DMS153 treated with DMSO at 0.1 percent for 48 hours (cell line): ENCODE results near the gene TCF7L2.

Experiments
- DNase-seq: peaks from one replicate; lab custom pipeline; 2025; ENCODE audit not compliant: unreplicated experiment; lab: John Stamatoyannopoulos, UW

Gene TCF7L2

DNA sequence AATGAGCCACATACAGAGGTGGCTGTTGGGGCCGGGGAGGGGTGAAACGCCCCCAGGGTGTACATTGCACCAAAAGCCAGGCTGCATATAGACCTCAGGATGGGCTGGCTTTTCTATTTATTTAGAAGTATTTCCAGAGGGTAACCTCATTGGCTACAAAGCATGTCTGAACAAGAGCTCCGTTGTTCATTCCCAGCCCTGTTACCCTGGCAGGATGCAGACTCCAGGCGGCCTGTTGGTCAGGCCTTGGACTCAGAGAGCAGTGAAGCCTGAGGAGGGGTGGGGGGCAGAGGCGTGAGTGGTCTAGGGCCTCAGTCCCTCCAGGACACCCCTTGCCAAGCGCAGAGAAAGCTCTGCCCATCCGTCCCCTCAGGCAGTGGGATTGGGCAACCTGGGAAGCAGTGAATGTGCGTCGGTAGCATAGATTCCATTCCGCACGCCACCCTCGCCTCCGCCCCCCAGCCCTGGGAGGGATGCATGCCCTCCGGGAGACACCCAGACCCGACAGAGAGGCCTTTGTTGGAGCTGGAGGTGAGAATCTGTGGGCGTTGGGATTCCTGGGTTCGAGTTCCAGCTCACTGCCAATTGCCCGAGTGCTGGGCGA lies 41.9 kb downstream of the TCF7L2 start:
- DNase-seq = no peak

DNA sequence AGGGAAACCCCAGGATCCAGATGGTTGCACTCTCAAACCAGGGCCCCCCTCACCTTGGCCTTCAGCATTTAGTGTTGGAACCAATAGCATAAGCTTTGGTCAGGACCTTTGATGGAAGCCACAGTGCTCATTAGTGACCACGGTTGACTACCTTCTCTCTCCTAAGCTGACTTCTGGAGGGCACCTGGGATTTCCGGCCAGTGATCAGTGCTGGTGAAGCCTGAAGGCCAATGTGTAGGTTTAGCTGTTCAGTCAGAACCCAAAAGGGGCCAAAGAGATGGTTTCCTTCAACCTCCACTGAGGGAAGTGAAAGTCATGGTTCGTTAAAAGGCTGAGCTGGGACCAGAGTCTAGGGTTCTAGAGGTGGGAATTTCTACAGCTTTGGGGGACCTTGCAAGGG lies 46.4 kb downstream of the TCF7L2 start:
- no peak for DNase-seq

DNA sequence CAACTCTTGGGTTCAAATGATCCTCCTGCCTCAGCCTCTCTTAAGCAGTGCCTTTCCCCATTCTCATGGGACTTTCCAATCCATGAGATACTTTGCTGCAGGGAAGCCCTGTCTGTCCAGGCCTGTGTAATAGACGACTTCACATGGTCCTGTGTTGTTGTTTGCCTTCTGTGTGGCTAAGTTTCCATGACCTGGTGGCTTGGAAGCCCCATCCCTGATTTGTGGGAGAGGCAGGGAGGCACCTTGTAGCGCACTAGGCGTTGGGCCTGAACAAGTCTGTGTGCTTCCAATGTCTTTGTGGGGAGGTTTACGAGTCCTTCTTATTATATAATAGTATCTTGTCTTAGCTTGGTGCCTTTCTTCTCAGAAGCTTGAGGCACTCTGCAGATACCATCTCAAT lies 49.1 kb downstream of the TCF7L2 start:
- no peak for DNase-seq

DNA sequence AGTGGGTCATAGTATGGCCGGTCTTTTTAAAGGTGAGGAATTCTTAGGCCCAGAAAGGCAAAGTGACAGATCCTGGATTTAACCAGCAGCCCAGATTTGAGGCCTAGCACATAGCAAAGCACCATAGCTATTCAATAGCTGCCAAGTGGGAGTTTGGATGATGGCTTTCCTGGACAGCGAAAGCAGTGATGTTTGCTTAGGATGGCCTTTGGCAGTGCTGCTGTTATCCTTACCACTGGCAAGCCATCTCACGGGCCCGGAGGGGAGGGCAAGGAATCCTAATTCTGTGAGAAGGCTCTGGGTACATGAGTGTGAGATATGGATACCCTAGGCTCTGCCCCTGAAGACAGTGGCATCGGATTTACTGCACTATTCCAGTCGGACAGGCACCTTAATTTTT lies 50.4 kb downstream of the TCF7L2 start:
- DNase-seq = no peak

DNA sequence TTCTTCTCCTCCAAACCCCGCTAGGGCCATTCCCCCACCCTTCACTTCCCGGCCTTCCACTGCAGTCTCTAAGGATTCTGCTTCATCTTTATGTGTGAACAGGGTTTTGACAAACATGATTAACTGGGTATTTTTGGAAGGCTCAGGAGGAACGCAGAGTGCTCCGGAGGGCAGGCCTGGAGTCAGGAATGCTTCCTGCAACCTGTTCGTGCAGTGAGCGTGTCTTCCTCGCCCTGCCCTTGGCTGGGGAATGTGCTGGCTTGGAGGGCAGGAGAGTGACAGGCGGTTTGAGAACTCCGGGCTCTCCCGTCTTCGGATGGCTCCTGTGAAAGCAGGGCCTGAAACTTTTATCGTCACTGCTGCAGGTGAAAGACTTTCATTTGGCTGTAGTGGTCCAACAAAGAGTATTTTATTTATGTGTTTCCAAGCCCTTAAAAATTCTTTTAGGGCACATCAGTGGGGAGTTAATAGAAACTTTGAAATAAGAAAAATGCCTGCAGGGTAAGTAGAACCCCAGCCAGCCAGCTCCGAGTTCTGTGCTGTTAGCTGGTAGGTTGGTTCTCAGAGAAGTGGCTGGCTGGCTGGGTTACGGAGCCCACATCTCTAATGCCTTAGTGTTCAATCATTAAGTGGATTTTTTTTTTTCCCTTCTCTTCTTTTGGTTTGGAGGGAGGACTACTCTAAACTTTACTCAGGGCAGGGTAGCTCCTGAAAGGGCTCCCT lies 51.0 kb downstream of the TCF7L2 start:
- DNase-seq = no peak

DNA sequence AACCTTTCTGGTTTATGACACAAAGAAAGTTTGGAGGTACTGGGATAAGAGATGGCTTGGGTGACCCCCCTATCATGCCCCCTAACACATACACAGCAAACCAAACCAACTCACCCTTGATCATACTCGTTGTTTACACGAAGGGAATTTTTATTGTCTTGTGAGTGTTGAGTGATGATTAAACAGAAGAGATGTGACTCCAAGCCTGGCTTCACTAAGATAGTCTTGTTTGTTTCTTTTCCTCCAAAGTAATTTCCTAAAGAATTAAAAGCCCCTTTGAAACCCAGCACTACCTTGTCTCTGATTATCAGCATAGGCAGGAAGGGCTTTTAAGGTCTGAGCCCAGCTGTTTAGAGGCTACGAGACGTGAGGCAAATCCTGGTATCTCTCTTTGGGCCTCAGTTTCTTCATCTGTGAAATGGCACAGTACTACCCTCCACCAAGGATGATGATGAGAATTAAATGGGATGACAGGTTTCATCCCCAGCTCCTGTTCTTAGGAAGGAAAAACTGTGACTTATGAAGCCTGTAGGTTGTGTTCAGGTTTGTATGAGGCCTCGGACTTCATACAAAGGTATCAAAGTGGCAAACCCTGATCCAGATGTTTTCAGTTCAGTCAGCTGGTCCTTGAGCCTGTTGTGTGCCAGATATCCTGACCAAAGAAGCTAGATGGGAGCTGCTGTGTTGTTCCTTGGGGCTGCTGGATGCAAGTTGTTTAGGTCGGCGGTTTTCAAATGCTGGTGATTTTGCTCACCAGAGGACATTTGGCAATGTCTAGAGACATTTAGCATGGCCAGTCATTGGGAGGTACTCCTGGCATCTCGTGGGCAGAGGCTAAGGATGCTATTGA lies 51.8 kb downstream of the TCF7L2 start:
- no peak for DNase-seq

DNA sequence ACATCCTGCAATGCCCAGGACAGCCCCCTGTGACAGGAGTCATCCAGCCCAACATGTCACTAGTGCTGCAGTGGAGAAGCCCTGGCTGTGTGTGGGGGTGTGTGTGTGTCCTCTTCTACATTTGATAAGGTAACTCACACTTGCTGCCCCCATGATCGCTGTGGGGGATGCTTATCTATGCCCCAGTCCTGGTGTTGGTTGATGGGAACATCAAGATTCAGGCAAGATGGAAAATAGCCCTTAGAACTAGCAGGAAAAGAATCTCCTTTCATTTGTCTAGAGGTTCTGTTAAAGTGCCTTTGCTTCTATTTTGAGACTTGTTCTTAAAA lies 52.4 kb downstream of the TCF7L2 start:
- DNase-seq = no peak

DNA sequence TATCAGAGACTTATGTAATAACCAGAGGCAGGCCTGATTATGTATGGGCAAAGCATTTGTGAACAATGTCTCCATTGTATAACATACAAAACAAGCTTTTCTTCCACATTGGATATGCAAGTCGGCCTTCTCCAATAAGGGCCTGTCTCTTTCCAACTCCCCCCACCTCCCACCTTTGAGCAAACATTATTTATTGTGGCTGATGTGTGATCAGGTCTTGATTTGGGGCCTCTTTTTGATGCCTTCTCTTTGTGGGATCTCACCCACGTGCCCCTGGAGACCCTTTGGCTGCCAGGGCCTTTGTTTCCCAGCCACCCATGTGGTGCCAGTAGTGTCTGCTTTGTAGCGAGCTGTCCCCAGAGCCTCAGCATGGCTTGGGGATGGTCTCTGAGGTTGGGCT lies 53.0 kb downstream of the TCF7L2 start:
- no peak for DNase-seq

DNA sequence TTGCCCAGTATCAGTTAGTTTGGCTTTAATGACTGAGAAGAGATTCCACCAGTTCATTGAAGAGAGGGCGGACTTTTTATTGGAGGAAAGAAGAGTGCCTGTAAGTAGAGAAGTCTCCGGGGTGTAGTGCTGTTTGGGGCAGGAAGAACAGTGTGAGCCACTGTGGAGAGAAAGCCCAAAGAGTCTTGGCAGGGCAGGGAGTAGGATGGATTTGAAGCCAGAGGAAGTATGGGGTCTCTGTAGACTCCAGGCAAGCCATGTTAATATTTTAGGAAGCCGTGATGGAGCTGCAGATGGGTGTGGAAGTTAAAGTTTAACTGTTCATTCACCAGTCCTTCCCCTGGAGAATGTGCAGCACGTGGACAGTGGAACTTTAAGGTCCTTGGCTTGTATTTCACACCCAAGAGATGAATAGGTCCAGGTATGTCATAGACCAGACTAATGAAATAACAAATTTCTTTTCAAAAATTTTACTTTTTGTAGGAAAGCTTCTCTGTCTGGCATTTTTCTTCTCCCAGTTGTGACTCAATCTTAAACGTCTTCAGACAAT lies 54.1 kb downstream of the TCF7L2 start:
- no peak for DNase-seq

DNA sequence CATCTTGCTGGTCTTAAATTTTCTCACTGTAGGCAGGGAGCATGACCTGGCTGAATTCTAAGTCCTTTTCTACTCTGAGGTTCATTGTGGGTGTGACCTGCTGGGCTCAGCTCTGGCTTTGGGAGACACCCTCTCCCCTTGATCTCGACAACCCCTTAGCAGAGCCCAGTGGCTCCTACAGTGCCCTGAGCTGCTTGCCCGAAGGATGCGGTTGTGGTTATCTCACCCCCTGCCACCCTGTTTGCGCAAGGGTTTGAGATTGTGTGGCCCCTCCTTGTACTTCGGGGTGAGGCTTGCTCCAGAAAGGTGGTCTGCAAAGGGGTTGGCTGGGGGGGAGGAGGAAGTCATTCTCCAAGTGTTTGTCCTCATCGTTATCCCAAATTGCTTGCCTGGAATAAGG lies 55.3 kb downstream of the TCF7L2 start:
- no peak for DNase-seq

DNA sequence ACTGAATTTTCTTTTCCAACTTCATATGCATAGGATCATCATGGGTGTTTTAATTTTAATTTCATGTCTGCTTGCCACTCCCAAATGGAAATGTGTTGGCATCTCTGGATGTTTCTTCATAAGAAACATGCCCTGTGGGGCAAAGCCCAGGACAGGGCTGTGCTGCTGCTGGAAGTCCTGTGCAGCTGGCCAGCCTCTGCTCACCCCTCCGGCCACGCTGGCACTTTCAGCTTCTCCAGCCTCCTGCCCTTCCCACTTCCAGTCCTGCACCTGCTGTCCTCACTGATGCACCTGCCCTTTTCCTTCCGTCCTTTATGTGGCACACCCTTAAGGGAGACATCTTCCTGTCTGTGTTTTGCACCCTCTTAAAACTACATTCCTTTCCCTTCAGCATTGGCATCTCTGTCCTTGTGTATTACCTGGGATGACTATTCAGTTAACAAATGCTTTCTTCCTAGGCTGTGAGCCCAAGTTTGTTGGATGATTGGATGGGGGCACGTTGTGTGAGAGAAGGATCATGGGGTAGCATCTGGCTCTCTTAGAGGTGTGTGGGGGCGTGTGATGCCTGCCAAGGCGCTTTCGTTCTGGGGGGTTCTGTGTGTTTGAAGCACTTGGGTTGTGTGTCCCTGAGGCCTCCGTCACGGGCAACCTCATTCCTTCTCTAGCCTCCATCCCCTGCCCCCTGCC lies 56.8 kb downstream of the TCF7L2 start:
- no peak for DNase-seq

DNA sequence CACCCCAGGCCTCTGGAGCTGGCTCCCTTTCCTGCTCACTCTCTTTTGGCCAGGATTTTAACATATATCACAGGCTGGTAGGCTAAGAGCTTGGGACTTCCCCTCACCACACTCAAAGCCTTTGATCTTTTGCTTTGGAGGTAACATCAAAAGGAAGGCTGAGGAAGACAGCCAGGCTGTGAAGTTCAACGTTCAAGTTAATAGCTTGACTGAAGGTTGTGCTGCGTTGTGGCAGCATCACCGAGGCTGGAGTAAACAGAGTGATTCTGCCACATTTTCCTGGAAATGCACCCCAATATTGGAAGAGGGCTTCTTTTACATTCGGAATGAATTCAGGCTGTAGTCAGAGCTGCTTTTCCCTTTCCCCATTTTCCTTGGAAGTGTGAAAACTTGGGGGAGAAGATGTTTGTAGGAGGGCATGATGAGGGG lies 57.3 kb downstream of the TCF7L2 start:
- no peak for DNase-seq

DNA sequence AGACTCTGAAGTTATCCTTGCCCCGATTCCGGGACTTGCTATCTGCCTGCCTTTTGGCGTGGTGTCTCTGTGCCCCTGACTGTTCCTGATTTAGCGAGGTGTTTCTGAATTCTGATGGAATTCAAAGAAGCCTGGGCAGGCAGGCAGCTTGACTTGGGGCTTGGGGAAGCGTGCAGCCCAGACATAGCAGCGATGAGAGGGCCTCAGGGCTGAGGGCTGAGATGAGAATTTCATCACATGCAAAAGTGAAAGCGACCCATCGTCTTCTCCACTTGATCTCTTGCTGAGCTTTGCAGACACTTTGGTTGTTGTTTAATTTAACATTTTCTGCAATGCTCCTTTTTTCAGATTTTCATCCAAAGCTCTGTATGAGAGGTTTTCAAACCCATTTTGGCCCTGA lies 57.8 kb downstream of the TCF7L2 start:
- no peak for DNase-seq

DNA sequence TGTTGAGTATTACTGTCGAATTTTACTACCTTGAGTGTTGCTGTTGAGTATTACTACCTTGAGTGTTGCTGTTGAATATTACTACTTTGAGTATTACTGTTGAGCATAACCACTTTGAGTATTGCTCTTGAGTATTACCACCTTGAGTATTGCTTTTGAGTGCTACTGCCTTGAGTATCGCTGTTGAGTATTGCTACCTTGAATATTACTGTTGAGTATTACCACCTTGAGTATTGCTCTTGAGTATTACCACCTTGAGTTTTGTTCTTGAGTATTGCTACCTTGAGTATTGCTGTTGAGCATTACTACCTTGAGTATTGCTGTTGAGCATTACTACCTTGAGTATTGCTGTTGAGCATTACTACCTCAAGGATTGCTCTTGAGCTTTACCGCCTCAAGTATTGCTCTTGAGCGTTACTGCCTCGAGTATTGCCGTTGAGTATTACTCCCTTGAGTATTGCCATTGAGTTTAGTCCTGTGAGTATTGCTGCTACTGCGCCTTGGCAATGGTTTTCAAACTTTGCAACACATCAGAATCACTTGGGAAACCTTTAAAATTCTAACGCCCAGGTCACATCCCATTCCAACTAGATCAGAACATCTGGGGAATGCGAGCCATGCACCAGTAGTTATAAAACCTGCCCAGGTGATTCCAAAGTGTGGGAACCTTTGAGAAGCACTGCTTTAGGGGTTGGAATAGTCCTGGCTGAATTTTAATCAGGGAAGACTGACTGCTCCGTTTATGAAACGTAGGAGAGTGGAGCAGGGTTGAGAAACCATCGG lies 61.7 kb downstream of the TCF7L2 start:
- no peak for DNase-seq

DNA sequence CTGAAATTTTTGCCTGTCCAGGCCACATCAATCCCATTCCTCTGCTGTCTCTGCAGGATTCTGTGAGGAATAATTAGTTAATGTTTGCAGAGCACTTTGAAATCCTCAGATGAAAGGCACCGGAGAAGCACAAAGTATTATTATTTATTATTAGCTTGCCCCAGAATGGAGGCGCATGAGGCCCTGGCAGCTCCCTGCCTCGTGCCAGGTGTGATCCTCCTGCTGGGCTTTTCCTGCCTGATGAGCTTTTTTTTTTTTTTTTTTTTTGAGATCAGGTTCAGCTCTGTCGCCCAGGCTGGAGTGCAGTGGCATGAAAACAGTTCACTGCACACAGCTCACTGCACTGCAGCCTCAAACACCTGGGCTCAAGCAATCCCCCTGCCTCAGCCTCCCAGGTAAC lies 65.2 kb downstream of the TCF7L2 start:
- no peak for DNase-seq

DNA sequence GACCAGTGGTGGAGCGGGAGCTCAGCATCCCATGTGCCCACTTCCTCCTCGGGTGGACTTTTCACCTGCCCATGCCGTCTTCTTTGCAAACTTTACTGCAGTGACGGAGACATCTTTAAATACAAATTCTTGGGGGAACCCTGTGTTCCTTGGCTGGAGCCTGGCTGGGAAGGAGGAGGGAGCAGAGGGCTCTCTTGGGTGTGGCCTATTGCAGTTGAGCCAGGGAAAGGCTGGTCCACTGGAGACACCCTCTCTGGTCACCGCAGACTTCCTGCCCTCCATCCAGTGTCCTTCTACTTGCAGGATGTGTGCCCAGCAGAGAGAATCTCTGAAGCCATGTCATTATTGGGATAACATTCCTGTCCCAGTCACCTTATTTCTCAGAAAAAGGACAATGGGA lies 67.3 kb downstream of the TCF7L2 start:
- DNase-seq = no peak

DNA sequence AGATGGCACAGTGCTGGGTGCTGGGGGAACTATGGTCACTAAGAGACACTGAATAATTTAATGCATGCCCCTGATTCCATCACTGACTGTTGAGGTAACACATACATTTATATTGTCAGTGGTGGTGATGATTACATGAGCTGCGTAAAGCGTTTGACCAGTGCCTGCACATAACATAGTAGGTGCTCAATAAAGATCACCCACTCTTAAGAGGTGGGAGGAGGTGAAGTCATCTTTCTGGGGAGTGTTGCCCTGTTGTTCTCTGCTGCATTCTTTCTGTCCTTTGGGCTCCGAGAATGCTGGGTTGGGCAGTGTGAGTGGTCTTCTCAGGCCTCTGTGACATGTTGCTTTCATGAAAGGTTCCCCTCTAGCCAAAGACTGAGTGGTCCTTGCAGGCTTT lies 68.0 kb downstream of the TCF7L2 start:
- no peak for DNase-seq

DNA sequence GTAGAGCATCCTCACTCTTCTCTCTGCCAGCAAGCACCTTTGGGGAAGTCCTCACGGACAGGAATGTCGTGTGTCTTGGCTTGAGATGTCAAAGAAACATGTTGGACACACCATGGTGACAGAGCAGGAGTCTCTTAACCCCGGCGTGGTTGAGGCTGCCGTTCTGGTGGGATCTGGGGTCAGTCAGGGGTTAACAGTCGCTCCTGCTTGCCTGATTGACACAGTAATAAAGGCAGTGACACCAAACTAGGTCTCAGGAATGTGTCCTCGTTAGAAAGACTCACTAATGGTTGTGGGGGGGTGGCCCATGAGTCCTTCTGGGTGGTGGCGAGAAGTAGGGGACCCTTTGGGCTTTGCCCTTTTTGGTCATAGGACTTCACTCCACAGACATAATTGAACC lies 69.0 kb downstream of the TCF7L2 start:
- no peak for DNase-seq

DNA sequence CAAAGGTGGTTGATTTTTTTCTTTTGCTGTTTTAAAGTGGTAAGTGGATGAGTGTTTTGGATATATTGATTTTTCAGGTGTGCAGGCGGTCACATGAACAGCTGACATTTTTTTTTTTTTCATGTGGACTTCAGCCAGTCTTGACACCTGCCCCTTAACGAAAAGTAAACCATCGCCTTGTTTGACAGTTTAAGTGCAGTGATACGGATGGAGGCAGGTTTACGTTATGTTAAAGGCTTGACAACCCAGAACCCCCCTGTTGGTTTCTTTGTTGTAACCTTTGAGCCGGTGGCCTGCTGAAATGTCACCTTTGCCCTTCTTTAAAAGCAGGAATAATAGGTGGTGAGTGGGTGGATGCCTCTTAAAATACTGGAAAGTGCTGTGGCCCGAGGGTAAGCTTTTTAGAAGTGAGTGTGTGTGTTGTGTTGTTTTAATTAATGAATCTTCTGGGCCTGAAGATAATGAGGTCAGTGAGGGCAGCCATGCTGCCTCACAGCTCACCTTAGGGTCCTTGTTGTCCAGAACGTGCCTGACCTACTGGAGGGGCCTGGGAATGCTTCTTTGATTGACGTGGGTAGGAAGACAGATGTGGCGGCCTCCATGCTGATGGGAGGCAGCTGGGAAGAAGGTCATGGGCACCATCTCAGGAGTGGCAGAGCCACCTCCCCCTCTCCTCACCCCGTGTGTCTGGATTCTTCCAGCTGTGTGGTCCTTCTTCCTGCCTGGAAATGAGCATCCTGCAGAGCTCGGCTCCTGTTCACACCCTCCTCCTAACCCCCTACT lies 69.8 kb downstream of the TCF7L2 start:
- DNase-seq = peak; percentile 29

DNA sequence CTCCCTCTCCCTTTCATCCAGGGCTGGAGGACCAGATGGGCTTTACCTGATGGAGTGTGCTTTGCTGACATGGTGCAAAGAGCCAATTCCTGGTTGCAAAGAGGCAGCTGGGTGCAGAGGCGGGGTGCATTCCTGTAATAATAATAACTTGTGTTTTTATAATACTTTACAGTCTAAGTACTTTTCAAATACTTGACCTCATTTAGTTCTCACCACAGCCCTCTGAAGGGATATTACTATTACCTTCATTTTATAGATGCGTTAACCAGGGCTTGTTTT lies 70.4 kb downstream of the TCF7L2 start:
- DNase-seq = peak; percentile 22
